NK-92 treated with Interleukin-12 subunit alpha and Interleukin-12 subunit beta, amount 100 ng/mL, for 24 hours (cell line): ENCODE results near the gene IL17RE.

Experiments used
- DNase-seq: peaks from one replicate; lab custom pipeline; 2025; lab: John Stamatoyannopoulos, UW

The IL17RE gene

GRCh38 chr3:9903904-9904303 is 1.3 kb downstream of the IL17RE start:
- DNase-seq, result no peak

DNA sequence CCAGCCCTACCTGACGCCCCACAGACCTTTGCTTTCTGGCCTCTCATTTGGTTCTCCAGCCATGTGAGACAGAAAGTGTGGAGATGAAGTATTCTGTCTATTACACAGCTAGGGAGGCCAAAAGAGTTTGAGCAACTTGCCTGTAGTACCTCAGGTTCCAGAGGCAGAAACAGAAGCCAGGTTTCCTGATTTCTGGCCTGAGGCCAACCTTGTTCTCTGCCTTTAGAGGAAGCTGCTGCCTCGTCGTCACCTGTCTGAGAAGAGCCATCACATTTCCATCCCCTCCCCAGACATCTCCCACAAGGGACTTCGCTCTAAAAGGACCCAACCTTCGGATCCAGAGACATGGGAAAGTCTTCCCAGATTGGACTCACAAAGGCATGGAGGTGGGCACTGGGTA is 3.8 kb downstream of the IL17RE start:
- no peak for DNase-seq

GRCh38 chr3:9908286-9908685 is 5.6 kb downstream of the IL17RE start:
- DNase-seq, result no peak

GRCh38 chr3:9909221-9910013 is 6.8 kb downstream of the IL17RE start:
- DNase-seq, result no peak

GRCh38 chr3:9911863-9912262 is 9.2 kb downstream of the IL17RE start:
- no peak for DNase-seq

DNA sequence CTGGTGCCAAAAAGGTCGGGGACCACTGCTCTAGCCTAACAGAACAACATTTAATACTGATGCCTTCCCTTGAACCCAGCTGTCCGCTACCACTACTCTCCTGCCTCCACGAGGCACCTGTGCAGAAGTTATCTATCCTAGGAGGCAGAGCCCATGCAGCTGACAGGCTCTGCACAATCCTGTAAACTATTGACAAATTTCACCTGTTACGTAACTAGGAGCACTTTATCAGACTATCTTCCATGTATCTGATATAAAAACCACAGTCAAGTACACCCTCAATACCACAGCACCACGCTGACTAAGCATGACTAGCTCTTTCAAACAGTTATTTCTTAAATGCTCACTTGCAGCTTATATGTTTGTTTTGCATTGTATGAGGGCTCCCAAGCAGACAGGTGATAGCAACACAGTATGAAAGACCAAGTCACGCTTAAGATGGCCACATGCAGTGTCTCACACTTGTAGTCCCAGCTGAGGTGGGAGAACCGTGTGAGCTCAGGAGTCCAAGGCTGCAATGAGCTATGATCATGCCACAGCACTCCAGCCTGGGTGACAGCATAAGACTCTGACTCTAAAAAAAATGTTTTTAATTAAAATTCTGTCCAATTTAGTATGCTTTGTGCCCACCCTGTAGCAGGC is 9.8 kb downstream of the IL17RE start:
- DNase-seq, result peak; percentile 46

GRCh38 chr3:9913601-9914000 is 11.0 kb downstream of the IL17RE start:
- DNase-seq, result no peak

- no peak for DNase-seq
These were observed 11.4 kb downstream of the IL17RE start for GRCh38 chr3:9914011-9914410.

GRCh38 chr3:9914559-9915253 is 12.1 kb downstream of the IL17RE start:
- DNase-seq, result no peak

DNA sequence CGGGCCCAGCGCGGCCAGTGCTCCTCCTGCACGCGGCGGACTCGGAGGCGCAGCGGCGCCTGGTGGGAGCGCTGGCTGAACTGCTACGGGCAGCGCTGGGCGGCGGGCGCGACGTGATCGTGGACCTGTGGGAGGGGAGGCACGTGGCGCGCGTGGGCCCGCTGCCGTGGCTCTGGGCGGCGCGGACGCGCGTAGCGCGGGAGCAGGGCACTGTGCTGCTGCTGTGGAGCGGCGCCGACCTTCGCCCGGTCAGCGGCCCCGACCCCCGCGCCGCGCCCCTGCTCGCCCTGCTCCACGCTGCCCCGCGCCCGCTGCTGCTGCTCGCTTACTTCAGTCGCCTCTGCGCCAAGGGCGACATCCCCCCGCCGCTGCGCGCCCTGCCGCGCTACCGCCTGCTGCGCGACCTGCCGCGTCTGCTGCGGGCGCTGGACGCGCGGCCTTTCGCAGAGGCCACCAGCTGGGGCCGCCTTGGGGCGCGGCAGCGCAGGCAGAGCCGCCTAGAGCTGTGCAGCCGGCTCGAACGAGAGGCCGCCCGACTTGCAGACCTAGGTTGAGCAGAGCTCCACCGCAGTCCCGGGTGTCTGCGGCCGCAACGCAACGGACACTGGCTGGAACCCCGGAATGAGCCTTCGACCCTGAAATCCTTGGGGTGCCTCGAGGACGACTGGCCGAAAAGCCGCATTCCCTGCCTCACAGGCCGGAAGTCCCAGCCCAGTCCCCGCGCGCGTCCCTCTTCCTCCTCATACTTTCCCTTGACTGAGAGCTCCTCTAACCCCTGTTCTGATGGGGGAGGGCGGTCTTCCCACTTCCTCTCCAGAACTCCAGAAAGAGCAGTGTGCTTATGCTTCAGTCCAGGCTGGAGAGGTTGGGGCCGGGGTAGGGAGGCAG is 12.8 kb downstream of the IL17RE start:
- DNase-seq, result no peak

GRCh38 chr3:9916346-9916733 is 13.7 kb downstream of the IL17RE start:
- no peak for DNase-seq

DNA sequence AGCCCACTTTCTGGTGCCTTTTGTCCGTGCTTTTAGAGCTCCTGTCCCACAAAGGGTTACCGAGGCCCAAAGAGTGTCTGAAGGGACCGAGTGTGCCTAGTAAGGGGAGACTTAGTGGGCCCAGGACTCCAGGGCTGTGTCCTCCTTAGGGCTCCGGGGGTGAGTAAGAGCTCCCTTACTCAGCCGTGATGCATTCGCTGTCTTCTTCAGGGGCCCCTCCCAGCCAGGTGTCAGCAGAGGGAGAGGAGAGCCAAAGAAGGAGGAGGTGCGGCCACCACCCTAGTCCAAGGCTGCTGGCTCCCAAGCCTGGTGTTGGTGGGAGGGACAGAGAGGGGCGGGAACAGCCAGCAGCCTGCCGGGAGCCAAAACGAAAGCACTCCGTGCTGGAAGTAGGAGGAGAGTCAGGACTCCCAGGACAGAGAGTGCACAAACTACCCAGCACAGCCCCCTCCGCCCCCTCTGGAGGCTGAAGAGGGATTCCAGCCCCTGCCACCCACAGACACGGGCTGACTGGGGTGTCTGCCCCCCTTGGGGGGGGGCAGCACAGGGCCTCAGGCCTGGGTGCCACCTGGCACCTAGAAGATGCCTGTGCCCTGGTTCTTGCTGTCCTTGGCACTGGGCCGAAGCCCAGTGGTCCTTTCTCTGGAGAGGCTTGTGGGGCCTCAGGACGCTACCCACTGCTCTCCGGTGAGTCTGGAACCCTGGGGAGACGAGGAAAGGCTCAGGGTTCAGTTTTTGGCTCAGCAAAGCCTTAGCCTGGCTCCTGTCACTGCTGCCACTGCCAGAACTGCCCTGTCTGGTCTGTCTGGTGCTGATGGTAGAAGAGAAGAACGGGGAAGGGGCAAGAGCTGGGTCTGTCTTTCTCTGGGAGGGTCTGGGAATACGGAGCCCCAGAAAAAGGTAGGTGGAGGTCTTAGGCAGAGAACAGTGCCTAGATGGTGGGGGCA is 14.4 kb downstream of the IL17RE start, which contains the start of gene IL17RC:
TSS of gene IL17RC (plus strand) at position 365 of the 947 bp plus-strand sequence. CDS start at position 583, 218 bp downstream.
- DNase-seq, result no peak

GRCh38 chr3:9917820-9918219 is 15.2 kb downstream of the IL17RE start:
- DNase-seq, result no peak

DNA sequence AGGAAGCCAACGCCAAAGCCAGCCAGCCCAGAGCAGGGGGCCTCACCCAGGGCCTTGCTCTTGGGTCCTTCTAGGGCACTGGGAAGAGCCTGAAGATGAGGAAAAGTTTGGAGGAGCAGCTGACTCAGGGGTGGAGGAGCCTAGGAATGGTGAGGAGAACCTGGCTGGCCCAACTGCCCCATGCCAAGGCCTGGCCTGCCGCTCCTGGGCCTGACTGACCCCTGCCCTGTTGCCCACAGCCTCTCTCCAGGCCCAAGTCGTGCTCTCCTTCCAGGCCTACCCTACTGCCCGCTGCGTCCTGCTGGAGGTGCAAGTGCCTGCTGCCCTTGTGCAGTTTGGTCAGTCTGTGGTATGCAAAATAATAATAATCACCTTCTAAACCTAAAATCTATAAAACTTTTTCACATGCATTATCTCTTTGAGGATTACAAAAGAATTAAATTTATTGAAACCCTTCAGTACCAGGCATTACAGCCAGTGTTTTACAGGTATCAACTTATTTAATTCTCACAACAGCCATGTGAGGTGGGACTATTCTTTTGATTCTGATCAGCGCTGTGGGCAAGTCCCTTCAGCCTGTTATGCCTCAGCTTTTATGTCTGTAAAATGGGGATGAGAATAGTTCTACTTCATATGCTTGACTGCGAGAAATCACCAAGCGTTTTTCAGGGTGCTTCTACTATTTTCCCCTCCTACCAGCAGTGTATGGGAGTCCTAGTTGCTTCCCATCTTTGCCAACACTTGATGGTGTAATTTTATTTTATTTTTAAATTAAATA is 15.8 kb downstream of the IL17RE start:
- no peak for DNase-seq

DNA sequence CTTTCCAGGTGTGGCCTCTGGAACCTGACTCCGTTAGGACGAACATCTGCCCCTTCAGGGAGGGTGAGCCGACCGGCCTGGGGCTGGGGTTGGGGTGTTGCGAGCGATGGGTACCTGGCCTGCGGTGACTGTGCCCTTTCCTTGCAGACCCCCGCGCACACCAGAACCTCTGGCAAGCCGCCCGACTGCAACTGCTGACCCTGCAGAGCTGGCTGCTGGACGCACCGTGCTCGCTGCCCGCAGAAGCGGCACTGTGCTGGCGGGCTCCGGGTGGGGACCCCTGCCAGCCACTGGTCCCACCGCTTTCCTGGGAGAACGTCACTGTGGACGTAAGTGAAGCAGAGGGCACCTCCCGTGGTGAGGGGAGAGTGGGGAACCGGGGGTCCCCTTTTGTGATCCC is 25.5 kb downstream of the IL17RE start:
- DNase-seq, result no peak

DNA sequence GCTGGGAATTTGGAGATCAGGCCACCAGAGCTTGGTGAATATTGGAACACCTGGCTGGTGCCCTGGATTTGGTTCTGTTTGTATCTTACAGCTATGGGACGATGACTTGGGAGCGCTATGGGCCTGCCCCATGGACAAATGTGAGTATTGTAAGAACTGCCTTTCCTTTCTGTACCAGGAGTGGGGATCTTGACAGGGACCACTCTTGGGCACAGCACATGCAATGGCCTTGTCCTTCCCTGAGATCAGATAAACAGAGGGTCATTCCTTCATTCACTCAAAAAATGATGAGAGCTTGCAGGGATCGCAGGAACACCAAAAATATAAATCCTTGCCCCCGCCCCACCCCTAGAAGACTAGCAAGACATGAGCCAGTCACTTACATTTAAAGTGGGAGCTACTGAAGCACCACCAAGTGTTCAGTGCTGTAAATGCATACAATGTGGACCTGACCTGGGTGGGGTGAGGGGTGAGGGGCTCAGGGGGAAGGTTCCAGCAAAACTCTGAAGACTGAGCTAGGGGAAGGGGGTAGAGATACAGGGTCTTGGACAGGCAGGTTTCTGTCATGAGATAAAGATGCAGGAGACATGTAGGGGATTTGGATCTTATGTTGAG is 28.3 kb downstream of the IL17RE start:
- no peak for DNase-seq

- no peak for DNase-seq
These were observed 29.8 kb downstream of the IL17RE start for GRCh38 chr3:9932535-9932842.

DNA sequence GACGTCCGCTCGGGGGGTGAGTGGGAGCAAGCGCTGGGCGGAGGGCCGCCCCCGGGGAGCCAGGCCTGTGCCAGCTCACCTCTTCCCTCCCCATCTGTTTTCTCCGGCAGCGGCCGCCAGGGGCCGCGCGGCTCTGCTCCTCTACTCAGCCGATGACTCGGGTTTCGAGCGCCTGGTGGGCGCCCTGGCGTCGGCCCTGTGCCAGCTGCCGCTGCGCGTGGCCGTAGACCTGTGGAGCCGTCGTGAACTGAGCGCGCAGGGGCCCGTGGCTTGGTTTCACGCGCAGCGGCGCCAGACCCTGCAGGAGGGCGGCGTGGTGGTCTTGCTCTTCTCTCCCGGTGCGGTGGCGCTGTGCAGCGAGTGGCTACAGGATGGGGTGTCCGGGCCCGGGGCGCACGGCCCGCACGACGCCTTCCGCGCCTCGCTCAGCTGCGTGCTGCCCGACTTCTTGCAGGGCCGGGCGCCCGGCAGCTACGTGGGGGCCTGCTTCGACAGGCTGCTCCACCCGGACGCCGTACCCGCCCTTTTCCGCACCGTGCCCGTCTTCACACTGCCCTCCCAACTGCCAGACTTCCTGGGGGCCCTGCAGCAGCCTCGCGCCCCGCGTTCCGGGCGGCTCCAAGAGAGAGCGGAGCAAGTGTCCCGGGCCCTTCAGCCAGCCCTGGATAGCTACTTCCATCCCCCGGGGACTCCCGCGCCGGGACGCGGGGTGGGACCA is 30.4 kb downstream of the IL17RE start:
- DNase-seq, result peak; percentile 79
